KBM-7 (cell line): Measurements from ENCODE around the gene APRT.

Source experiments
- DNase-seq: peaks from one replicate; pipeline ENCODE4 v3.0.0-alpha.2; 2015
- in situ Hi-C: fragments of 300-500 bp; cut with MboI; formaldehyde crosslinking; loops from 2 replicates; pipeline ENCODE4 v1.14.3; 2020; ENCODE audit warnings: low sequenced_read_pairs, low pct_unique_long_range_greater_than_20kb, mixed read lengths

Gene APRT

DNA sequence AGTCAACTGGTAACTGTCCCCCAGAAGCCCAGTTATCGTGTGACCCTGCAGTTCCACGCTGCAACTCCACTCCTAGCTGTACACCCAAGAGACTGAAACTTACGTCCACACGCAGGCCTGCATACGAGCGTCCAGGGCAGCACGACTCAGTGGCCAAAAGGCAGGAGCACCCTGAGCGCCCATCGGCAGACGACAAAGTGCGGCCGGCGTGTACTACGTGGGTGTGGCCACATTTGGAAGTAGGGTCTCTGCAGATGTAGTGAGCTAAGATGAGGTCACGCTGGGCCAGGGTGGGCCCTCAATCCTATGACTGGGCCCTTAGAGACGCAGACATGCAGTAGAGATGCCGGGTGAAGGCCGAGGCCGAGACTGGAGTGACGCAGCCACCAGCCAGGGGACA is 31.5 kb upstream of the APRT start:
- in situ Hi-C loops: no loop called here
- DNase-seq: no peak

DNA sequence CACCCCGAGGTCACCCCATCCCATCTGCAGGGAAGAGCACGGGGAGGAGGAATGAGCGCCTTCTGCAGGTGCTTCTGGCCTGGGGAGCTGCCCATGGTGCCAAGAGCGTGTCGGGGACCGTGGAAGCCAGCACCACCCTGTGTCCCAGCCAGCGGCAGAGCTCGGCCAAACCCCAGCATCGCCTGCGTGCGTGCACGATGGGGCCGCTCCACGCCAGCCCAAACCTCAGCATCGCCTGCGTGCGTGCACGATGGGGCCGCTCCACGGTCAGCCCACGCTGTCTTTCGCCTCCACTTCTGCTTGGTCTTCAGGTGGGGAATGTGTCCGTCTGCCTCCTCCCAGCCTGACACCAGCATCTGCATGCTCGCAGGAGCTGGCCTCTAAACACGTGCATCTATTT is 31.1 kb upstream of the APRT start:
- DNase-seq: no peak
- in situ Hi-C loops: no loop called here

DNA sequence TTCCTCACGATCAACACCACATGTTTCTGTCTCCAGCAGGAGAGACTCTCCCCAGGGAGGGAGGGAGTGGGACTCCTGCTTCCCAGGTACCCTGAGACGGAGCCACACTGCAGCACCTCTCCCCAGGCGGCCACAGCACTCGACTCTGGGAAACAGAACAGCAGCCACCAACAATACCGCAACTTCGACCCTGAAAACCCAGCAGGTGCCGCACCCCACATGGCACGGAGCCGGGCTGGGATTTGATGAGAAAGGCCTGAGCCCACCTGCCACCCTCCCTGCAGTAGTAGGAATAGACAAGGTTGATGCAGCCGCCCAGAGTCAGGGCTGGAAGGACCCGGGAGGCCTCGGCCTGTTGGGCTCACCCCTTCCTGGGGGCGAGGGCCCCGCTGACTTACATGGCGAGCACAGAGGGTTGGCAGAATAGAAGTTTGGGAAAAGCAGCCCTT is 30.6 kb upstream of the APRT start:
- no peak for DNase-seq
- in situ Hi-C loops: no loop called here

DNA sequence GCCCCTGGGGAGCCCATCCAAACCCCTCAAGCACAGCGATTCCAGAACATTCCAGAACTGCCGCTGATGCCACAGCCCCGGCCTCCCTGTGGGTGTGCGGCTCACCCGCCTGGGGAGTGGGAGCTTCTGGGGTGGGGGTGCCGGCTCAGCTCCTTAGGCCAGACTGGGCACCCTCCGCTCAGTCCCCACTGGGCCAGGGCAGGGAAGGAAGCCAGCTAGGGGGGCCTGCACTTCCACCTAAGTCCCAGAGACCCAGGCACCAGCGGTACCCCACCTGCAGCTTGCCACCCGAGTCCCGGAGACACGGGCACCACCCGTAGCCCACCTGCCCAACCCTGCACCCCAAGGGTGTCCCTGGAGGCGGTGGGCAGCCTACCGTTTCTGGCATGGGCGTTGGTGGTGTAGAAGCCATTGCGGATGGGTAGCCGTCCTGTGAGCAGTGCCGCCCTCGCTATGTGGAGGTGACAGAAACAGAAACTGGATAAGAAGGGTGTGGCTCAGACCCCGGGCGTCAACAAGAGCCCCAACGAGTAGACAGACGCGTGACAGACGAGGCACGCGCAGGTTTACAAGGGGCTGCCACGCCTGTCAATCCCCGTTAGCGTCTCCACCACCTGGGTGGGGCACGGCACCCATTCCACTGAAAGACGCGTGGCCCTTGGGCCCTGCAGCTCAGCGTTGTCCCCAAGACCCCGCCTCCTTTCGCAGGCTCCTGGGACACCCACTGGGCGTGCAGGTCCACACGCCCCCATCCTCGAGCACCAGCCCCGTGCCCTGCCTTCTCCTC is 30.0 kb upstream of the APRT start:
- in situ Hi-C loops: no loop called here
- no peak for DNase-seq

DNA sequence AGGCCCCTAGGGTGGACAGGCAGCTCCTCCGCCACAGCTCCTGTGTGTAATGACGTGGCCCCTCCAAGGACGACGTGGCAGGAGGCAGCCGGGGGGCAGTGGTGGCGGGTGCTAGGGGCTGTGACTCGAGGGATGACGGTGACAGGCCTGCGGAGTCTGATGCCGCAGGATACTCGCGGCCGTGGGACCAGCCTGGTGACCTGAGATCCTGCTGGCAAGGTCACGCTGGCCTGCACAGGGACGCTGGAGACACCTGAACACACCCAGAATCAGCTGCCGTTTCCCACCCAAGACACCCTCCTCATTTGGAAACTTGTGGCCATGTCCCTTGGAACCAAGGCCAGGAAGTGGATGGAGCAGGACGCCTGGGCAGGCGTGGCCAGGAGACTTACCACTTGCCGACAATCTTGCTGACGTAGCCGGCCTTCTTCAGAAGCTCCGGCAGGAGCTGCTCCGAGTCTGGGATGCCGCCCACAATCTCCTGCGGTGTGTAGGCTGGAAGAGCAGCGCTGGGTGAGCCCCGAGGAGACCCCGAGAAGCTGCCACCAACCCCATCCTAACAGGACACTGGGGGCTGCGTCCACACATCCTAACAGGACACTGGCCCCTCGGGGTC is 29.0 kb upstream of the APRT start:
- in situ Hi-C loops: no loop called here
- DNase-seq: no peak

DNA sequence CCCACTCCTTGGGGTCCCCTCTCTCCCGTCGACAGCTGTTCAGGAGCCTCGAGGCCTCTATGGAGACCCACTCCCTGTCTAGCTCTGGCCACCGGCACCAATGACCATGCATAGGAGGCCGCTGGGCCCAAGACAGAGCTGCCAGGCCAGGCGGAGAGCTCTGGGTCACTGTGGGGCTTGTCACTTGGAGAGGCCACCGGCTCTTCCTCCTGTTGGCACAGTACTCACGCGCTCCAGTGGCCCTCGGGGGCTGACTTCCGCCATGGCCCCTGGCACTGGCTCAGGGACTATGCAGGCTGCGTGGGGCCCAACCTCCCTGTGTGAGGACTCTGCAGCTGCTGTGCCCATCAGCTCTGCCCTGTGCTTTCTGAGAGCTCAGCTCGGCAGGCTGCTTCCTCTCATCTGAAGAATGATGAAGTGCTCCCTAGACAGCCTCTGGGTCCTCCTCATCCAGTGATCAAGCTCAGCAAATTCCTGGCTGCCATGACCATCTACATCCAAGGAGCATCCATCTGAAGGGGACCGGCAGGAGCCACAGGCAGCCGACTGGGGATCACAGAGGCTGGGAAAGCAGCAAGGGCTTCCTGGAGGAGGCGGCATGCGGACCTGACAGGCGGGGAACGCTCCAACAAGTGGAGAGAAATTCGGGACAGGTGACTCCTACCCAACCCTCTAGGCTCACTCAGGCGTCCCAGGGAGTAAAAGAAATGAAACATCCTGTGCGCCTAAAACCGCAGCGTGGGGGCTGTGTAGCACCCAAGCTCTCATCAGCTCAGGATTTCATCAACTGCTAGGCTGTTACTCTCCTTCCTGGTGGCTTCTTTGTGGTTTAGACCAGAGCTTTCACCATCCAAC is 28.2 kb upstream of the APRT start:
- DNase-seq: no peak
- in situ Hi-C loops: no loop called here

DNA sequence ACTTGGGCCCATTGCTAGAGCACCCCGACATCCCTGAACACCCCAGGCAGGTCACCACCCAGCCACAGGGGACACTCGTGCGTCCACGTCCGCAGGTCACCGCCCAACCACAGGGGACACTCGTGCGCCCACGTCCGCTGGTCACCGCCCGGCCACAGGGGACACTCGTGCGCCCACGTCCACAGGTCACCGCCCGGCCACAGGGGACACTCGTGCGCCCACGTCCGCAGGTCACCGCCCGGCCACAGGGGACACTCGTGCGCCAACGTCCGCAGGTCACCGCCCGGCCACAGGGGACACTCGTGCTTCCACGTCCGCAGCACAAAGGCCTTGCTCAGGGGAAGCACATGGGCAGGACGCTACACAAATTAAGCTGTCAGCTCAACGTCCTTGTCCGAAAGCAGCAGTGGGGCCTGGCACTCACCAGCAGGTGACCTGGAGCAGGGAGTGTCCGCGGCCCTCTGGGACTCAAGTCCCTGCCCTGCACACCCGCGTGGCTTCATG is 27.4 kb upstream of the APRT start:
- no peak for DNase-seq

DNA sequence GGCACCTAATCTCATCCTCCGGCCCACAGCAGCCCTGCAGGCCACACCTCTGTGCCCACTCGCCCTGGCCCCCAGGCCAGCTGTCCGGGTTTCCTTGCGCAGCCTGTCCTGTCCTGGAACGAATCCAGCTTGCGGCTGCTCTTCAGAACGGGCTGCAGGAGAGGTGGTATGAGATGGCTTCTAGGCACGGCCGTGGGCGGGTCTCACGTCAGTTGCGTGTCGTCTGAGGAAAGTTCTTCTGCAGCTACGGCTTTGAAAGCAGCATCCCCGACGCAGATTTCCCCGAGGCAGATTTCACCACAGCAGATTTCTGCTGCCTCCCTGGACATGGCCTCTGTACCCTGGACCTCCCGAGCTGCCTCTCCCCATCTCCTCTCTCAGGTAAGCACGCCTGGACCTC is 26.8 kb upstream of the APRT start:
- DNase-seq: no peak
- in situ Hi-C loops: no loop called here

More for the DNA sequence above, 27.4 kb upstream of the APRT start:
- in situ Hi-C loops: no loop called here

DNA sequence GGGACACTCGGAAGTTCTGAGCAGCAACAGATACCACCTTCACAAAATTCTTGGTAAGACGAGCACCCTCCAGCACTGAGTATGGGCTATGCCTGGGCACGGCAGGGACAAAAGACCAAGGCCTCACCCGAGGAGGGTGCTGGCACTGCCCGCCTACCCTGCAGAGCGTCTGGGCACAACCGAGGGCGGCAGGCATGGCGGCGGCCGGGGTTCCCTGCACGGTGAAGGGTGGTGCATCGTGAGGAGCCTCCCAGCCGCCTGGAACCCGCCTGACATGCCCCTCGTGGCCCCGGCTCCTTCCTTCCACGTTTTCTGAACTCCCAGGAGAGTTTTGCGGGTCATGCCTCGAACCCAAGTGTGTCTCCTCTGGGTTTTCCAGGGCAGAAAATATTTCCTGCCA is 26.1 kb upstream of the APRT start:
- DNase-seq: no peak
- in situ Hi-C loops: no loop called here

DNA sequence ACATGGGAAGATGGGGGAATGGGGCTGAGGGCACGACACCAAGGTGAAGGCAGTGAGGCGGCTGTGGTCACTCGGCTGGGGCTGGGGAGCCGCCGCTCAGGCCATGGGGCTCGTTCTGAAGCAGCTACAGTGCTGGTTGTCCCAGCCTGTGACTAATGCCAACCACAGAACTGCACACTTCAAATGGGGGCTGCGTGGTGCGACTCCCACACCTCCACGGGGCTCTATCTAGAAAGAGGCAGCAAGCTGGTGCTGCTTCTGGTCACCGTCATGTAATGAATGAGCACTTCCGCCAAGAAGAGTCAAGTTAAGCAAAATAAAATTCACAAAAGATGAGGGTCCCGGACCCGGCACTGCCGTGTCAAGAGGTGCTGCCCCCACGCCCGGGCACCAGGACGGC is 25.1 kb upstream of the APRT start:
- no peak for DNase-seq
- in situ Hi-C loops: no loop called here

DNA sequence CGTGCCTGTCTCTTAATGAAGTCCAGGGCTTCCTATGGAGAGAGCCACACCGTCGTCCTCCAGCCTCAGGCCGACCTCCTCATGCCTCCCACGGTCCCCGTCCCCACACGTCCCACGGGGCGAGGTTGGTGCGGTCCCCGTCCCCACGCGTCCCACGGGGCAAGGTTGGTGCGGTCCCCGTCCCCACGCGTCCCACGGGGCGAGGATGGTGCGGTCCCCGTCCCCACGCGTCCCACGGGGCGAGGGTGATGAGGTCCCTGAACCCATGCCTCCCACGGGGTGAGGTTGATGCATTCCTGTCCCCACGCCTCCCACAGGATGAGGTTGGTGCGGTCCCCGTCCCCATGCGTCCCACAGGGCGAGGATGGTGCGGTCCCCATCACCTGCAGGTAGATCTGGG is 24.1 kb upstream of the APRT start:
- DNase-seq: no peak
- in situ Hi-C loops: no loop called here

DNA sequence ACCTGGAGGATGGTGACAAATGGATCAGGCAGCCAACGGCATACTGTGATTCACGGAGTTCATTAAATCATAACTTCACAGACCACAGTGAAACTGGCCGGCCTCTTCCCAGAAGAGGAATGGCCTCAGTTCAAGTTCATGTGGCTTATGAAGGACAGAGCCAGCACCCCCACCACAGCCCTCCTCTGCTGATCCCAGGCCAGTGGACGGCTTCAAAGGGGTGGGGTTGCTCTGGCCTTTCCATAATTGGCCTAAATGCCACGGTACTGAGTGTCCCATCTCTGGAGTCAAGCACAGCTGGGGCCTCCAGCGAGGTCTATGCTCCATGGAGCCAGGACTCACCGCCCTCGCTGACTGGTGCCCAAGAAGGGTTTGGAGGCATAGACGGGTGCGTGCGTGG is 23.7 kb upstream of the APRT start:
- no peak for DNase-seq
- in situ Hi-C loops: no loop called here

DNA sequence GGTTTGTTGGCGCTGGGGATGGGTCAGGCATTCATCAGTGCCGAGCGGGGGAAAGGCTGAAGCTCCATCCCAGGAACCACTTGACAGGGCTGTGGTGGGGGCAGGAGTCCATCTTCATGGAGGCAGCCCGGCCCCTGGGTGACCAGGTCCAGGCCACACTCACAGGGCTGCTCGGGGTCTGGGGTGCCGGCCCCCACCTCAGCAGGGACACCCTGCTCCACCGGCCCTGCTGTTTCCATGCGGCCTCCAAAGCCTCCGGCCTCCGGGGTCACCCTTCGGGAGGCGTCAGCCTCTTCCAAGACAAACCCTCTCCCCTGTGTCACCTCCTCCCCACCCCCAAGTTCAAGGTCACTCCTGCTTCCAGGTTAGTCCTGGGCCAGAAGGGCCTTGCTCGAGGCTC is 22.9 kb upstream of the APRT start:
- DNase-seq: no peak
- in situ Hi-C loops: no loop called here

DNA sequence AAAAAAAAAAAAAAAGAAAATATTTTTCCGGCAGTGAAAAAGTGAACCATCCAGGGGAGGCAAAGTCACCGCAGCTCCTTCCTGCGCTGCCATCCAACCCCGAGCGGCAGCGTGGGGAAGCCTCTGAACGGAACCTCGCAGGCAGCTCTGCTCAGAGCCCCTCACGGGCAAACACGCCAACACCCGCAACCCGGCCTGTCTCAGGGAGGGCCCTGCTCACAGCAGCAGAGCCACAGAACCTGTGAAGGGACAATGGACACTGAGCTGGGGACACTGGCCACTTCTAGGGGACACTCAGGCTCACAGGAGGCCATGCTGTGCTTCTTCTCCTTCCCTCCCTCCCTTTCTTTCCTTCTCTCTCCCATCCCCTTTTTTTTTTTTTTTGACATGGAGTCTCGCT is 21.4 kb upstream of the APRT start:
- no peak for DNase-seq
- in situ Hi-C loops: no loop called here

DNA sequence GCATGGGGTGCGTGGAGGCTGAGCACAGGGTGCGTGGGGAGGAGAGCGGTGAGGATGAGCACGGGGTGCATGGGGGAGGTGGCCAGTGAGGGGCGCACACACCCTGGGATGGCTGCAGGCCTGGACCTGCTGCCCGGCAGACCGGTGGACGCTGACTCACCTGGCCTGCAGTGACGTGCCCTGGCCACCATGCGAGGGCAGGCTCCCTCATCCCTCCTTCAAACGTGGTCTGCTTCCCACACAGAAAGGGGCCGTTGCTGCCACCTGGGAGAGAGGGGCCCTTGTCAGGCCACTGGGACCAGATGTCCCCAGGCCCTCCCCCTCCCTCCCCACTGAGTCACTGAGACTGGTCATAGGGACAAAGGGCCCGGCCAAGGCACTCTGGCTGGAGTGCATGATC is 20.1 kb upstream of the APRT start:
- in situ Hi-C loops: no loop called here
- DNase-seq: no peak

DNA sequence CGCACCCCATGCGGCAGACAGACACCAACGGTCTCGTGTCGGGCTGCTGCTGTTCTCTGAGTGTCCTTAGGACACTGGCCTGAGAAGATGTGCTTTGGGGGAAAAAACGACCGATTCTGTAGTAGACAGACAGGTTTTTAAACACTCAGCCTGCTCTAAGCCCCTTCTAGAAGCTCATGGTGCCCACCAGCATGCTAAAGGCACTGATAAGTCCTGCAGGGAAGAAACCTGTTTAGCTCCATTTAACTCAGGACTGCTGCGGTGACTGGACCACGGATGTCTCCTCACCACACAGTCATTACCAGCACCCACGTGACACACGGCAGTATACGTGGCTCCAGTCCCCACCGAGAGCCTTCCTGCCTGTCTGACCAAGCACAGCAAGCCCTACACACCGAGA is 19.1 kb upstream of the APRT start:
- in situ Hi-C loops: no loop called here
- no peak for DNase-seq

DNA sequence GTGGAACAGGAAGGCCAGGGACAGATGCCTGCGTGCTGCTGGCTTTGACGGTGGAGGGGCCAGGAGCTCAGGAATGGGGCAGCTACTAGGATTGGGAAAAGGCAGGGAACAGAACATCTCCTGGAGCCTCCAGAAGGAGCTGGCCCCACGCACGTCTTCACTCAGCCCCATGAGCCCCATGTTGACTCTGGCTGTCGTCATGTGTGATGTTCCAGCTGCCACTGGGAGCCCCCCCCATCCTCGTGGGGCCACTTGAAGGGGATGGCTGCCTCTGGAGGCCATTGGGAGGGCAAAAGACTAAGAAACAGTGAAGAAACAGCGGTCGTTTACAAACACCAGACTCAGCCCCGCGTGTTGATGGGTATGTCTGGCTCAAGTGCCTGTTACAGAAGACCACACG is 18.5 kb upstream of the APRT start:
- in situ Hi-C loops: no loop called here
- DNase-seq: no peak

DNA sequence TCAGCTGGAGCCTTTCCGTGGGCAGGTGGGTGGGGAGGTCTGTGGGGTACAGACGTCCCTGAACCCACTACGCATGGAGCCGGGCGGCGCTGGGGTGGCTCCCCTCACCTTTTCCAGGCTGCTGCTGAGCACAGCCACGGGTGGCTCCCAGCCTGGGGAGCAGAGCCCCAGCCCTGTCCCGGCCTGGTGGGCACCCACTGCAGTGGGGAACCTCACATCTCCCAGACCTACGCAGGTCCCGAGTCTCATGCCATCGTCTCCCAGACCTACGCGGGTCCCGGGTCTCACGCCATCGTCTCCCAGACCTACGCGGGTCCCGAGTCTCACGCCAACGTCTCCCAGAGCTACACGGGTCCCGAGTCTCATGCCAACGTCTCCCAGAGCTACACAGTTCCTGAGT is 17.0 kb upstream of the APRT start:
- no peak for DNase-seq
- in situ Hi-C loops: no loop called here

DNA sequence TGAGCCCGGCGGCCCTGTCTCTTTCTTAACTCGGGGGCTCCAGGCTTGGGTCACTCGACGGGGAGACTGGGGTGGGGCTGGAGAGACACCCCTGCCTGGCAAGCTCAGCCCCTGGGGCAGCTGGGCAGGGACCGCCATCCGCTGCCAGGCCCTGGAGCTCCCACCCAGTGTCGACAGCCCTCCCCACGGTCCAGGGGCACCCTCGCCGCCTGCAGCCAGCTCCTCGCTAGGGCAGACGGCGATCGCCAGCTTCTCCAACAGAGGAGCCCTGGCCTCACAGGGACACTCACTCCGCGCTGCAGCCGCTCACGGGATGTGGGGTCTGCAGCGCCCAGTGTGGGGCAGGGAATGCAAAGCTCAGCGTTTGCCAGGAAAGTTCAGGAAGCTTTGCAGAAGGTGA is 16.0 kb upstream of the APRT start:
- no peak for DNase-seq
- in situ Hi-C loops: no loop called here
